HFF-Myc (cell line): ENCODE measurements around the gene LDLRAD4.

Experiments
- DNase-seq: peaks from one replicate; pipeline ENCODE4 v3.0.0-alpha.2; 2011; ENCODE audit warnings: low read depth; ENCODE audit errors: extremely low read depth
- H3K4me3 ChIP-seq: replicated peaks from 2 replicates; pipeline ENCODE4 v1.5.1; 2011; ENCODE audit warnings: low read depth, mild to moderate bottlenecking, control low read depth, low read length
- TF ChIP-seq, protein P1 (sequence below): IDR thresholded peaks from 2 replicates; pipeline ENCODE4 v1.5.1; 2012; ENCODE audit warnings: mild to moderate bottlenecking, low read depth, low read length, control low read depth; ENCODE audit errors: missing control alignments

The LDLRAD4 gene

DNA sequence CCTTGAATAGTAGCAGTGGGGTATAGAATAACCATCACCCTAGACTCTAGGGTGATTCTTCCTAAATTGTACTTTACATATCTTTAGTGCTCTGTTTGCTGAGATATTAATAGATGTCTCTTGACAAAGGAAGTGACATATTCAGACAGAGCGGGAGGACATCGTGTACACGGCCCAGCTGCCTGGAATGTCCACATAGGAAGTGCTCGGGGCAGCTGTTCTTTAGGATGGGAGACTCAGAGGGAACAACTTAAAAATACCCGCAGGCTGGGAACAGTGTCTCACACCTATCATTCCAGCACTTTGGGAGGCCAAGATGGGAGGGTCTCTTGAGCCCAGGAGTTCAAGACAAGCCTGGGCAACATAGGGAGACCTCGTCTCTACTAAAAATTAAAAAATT is 301.7 kb downstream of the LDLRAD4 start:
- H3K4me3 ChIP-seq: no peak overlapping the region
- no peak for DNase-seq
- TF ChIP-seq, protein P1, sequence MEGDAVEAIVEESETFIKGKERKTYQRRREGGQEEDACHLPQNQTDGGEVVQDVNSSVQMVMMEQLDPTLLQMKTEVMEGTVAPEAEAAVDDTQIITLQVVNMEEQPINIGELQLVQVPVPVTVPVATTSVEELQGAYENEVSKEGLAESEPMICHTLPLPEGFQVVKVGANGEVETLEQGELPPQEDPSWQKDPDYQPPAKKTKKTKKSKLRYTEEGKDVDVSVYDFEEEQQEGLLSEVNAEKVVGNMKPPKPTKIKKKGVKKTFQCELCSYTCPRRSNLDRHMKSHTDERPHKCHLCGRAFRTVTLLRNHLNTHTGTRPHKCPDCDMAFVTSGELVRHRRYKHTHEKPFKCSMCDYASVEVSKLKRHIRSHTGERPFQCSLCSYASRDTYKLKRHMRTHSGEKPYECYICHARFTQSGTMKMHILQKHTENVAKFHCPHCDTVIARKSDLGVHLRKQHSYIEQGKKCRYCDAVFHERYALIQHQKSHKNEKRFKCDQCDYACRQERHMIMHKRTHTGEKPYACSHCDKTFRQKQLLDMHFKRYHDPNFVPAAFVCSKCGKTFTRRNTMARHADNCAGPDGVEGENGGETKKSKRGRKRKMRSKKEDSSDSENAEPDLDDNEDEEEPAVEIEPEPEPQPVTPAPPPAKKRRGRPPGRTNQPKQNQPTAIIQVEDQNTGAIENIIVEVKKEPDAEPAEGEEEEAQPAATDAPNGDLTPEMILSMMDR: no peak

DNA sequence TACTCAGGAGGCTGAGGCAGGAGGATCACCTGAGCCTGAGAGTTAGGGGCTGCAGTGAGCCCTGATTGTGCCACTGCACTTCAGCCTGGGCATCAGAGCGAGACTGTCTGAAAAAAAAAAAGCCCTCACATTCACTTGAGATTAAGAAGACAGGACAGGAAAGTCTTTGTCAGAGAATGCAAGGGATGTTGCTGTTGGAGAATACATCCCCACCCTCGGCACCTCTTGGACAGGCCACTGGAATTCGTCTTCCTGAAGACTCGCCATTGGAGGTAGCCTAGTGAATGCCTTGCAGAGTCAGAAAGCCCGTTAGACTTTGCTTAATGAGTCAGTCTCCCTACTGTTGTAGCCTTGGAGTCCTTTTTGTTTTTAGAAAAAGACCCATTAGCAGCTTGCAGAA is 302.2 kb downstream of the LDLRAD4 start:
- DNase-seq: no peak
- TF ChIP-seq, protein P1: no peak
- no peak overlapping the region for H3K4me3 ChIP-seq

DNA sequence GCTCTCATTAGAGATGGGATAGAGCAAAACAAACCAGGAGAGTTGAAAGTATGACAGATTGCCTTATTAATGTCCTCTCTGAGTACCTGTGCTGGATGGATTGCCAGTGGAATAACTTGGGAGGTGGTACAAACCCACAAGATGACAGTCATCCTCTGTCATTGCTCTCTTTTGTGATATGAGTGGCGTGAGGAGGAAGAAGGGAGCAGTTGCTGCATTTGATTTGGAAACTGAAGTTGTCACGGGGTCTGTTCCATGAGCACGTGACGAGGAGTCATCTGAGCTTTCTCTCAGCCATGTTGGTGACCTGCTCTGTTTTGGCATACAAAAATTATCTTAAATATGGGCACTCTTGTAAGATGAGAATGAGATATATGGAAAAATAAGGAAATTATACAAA is 302.9 kb downstream of the LDLRAD4 start:
- TF ChIP-seq, protein P1: no peak
- no peak overlapping the region for H3K4me3 ChIP-seq

DNA sequence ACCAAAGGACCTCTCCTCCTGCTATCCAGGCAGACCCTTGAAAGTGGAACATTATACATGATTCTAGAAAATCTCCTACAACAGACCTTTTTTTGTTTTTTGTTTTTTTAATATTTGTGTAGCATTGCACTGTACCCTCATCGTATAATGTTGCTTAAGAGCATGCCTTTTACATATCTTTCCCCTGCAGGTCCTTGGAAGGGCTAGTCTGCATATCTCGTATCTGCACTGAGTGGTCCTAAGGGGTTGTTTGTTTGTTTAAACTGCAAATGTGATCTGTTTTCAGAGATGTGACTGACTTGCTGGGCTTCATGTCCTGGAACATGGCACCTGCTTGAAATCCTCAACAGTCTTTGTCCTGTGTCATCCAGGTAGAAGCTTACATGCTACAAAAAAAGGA is 303.7 kb downstream of the LDLRAD4 start:
- DNase-seq: no peak
- TF ChIP-seq, protein P1: no peak
- H3K4me3 ChIP-seq: no peak overlapping the region

More for the DNA sequence above, 302.9 kb downstream of the LDLRAD4 start:
- no peak for DNase-seq

DNA sequence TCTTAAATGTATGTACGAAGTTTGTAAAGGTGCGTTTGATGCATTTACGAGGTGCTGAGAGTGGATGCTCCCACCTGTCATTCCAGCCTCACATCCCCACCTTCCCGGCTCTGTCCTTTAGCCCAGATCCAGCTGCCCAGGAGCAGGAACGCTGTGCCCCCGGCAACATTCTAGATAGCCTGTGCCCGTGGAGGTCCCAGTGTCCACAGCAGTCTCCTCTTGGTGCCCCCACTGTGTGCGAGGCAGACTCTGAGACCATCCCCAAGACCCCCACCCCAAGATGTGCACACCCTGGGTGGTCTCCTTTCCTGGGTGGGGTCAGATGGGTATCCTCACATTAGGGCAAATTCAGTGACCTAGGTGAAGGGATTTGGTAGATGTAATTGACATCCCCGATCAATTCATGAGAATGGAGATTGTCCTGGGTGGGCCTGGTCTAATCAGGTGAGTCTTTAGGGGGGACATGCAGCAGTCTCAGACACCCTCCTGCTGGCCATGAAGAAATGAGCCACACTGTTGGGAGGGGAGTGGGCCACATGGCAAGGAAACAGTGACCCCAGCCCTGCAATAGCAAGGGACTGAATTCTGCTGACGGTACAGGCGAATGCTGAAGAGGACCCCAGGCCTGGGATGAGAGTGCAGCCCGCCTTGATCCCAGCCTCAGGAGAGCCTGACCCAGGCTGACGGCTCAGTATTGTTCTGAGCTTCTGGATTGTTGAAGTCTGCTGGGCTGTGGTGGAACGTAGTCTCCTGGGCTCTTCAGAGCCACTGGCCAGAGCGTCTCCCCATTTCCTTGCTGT is 304.5 kb downstream of the LDLRAD4 start:
- TF ChIP-seq, protein P1: no peak
- H3K4me3 ChIP-seq: no peak overlapping the region
- no peak for DNase-seq

DNA sequence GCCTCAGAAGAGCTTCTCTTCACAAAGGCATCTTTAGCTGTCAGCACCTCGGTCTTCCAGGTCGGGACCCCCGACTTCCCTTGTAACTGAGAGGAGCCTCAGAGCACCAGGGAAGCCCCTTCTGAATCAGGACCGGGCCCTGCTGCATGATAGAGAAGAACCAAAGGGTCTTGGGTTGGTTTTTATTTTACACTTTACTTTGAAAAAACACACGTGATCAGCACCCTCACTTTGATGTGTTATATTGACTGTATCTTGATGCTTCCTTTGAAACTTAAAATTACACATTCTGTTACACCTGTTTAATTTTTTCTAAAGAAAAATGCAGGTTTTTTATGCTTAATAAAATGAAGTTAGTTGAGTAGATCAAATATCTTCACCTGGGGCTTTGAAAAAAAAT is 305.5 kb downstream of the LDLRAD4 start:
- no peak overlapping the region for H3K4me3 ChIP-seq
- no peak for DNase-seq
- TF ChIP-seq, protein P1: no peak
